ENCODE data around the gene GPR83. TPM values are rescaled to one million over a fixed set of nuclear protein-coding genes. Genes with fewer than 3 reads are reported as not detected.

The GPR83 gene
- total RNA-seq, 1 experiment from 2014 or later, result not detected

DNA sequence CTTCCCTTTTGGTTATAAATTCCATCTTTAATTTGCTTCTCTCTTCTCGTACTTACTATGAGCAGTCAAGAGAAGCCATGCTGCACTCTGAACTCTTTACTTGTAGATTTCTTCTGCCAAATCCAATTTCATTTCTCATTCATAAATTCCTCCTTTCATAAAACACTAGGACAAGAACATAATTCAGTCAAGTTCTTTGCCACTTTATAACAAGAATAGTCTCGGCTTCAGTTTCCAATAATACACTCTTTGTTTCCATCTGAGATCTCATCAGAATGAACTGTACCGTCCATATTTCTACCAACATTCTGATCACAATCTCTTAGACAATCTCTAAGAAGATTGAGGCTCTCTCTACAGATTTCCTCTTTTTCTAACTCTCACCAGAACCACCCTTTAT, 71.7 kb downstream of the GPR83 start:
- H3K27me3 ChIP-seq (ENCODE audit: insufficient read depth, low read depth), result no peaks in the 10 kb centered on the region
- no peaks in the 10 kb centered on the region for H3K9me3 ChIP-seq (ENCODE audit: insufficient read depth, low read depth)
- H4K20me1 ChIP-seq (ENCODE audit: insufficient read depth), result no peaks in the 10 kb centered on the region
- no peaks in the 10 kb centered on the region for H3K9me2 ChIP-seq (ENCODE audit: insufficient read depth)
- intact Hi-C loops (cut with micrococcal nuclease; ENCODE audit: unreplicated experiment), result loop anchor here (10.0 kb wide), 1 partner anchor 165 kb away; the partner anchor contains the start of genes ANKRD49 and MRE11
- H3K36me3 ChIP-seq (ENCODE audit: low read depth), result no peaks in the 10 kb centered on the region
- CTCF ChIA-PET, result no interaction called here
- BruUV-seq (replicated peaks), result no TSS peak
- POLR2A ChIA-PET (ENCODE audit: unreplicated experiment), result no interaction called here
- H3K4me2 ChIP-seq, result no peak overlapping the region
- H3K27ac ChIP-seq, result no peak overlapping the region
- peak in 1 of 2 experiments; percentile 23 for DNase-seq
- no peaks in the 10 kb centered on the region for H3K79me2 ChIP-seq (ENCODE audit: low read depth)
- H3K4me1 ChIP-seq (replicated peaks; ENCODE audit: insufficient read depth), result peaks cover 14% of the 10 kb centered on the region
- no peak for TF ChIP-seq EZH2 (IDR thresholded peaks at IDR 0.05; ENCODE audit: low read depth)
- TF ChIP-seq, protein P1, sequence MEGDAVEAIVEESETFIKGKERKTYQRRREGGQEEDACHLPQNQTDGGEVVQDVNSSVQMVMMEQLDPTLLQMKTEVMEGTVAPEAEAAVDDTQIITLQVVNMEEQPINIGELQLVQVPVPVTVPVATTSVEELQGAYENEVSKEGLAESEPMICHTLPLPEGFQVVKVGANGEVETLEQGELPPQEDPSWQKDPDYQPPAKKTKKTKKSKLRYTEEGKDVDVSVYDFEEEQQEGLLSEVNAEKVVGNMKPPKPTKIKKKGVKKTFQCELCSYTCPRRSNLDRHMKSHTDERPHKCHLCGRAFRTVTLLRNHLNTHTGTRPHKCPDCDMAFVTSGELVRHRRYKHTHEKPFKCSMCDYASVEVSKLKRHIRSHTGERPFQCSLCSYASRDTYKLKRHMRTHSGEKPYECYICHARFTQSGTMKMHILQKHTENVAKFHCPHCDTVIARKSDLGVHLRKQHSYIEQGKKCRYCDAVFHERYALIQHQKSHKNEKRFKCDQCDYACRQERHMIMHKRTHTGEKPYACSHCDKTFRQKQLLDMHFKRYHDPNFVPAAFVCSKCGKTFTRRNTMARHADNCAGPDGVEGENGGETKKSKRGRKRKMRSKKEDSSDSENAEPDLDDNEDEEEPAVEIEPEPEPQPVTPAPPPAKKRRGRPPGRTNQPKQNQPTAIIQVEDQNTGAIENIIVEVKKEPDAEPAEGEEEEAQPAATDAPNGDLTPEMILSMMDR (conservative IDR thresholded peaks at IDR 0.05), result no peak
- no peak overlapping the region for H2AFZ ChIP-seq
- no peak overlapping the region for H3K4me3 ChIP-seq
- H3F3A ChIP-seq (ENCODE audit: insufficient read depth, low read depth), result no peaks in the 10 kb centered on the region

GRCh38 chr11:94328587-94329080, 72.6 kb downstream of the GPR83 start:
- ChIA-PET CTCF (no interaction called here), POLR2A (ENCODE audit: unreplicated experiment) (no interaction called here)
- TF ChIP-seq, protein P1 (conservative IDR thresholded peaks at IDR 0.05), result no peak
- peaks cover 14% of the 10 kb centered on the region for H3K4me1 ChIP-seq (replicated peaks; ENCODE audit: insufficient read depth)
- H3K4me3 ChIP-seq, result no peak overlapping the region
- H3K36me3 ChIP-seq (ENCODE audit: low read depth), result no peaks in the 10 kb centered on the region
- H3K9me3 ChIP-seq (ENCODE audit: insufficient read depth, low read depth), result no peaks in the 10 kb centered on the region
- no peak overlapping the region for H3K4me2 ChIP-seq
- H2AFZ ChIP-seq, result no peak overlapping the region
- H3K27me3 ChIP-seq (ENCODE audit: insufficient read depth, low read depth), result no peaks in the 10 kb centered on the region
- H3K9me2 ChIP-seq (ENCODE audit: insufficient read depth), result no peaks in the 10 kb centered on the region
- intact Hi-C loops (cut with micrococcal nuclease; ENCODE audit: unreplicated experiment), result loop anchor here (10.0 kb wide), 1 partner anchor 166 kb away; the partner anchor contains the start of genes ANKRD49 and MRE11
- no peaks in the 10 kb centered on the region for H4K20me1 ChIP-seq (ENCODE audit: insufficient read depth)
- H3K79me2 ChIP-seq (ENCODE audit: low read depth), result no peaks in the 10 kb centered on the region
- H3K27ac ChIP-seq, result no peak overlapping the region
- BruUV-seq (replicated peaks), result no TSS peak
- H3F3A ChIP-seq (ENCODE audit: insufficient read depth, low read depth), result no peaks in the 10 kb centered on the region
- peak; percentile 7 to 21 for DNase-seq

Other genes starting within 250 kb of the GPR83 start
- gene IZUMO1R, start 96.8 kb downstream of the GPR83 start, total RNA-seq (2021), result not detected in 2 replicates
- 40.3 and 41.1 TPM in 2 replicates for gene MRE11, start 92.4 kb upstream of the GPR83 start, total RNA-seq (2021)
- gene ANKRD49, start 92.6 kb upstream of the GPR83 start, total RNA-seq (2021), result 8.7 and 12.7 TPM in 2 replicates
- not detected in 2 replicates for gene C11orf97, start 111.0 kb upstream of the GPR83 start, total RNA-seq (2021)
- gene FUT4, start 142.5 kb upstream of the GPR83 start, total RNA-seq (2021), result 1.9 and 2.0 TPM in 2 replicates
- gene PIWIL4, start 165.9 kb upstream of the GPR83 start, total RNA-seq (2021), result 0.26 and 0.33 TPM in 2 replicates

All from PC-9 (cell line).